Ascending aorta (tissue), 2 donors: ENCODE results near the gene KLK8. TPM values are rescaled to one million over a fixed set of nuclear protein-coding genes. Genes with fewer than 3 reads are reported as not detected.

Experiments
- DNase-seq, 2 donors: peaks; one replicate each; pipeline ENCODE4 v3.0.0-alpha.2; 2019; ENCODE audit warnings: low spot score in 2 of 2
- H3K27ac ChIP-seq, 2 donors: fragments of 200-600 bp; sonication (generic); one replicate each; pipeline ENCODE4 v1.5.1; 2016 to 2017; ENCODE audit warnings: mild to moderate bottlenecking in 1 of 2
- H3K27me3 ChIP-seq: fragments of 200-600 bp; sonication (generic); one replicate; pipeline ENCODE4 v1.5.1; 2017
- H3K36me3 ChIP-seq, 2 donors: fragments of 200-600 bp; sonication (generic); one replicate each; pipeline ENCODE4 v1.5.1; 2016
- H3K4me1 ChIP-seq, 2 donors: fragments of 200-600 bp; sonication (generic); one replicate each; pipeline ENCODE4 v1.5.1; 2016 to 2017; ENCODE audit warnings: mild to moderate bottlenecking in 1 of 2
- H3K4me3 ChIP-seq, 2 donors: fragments of 200-600 bp; sonication (generic); one replicate each; pipeline ENCODE4 v1.5.1; 2016 to 2017; ENCODE audit warnings: mild to moderate bottlenecking in 1 of 2
- H3K9me3 ChIP-seq, 2 donors: fragments of 200-600 bp; sonication (generic); one replicate each; pipeline ENCODE4 v1.5.1; 2016
- intact Hi-C: fragments of 100-400 bp; cut with DNase I; formaldehyde crosslinking; loops from one replicate; pipeline ENCODE4 v1.15.1; 2023
- total RNA-seq: library from RNA; depleted of rRNA; stranded (reverse); fragments of >200 nt; gene quantifications from one replicate; pipeline ENCODE4 v1.1.0, GENCODE V29; 2016
- TF ChIP-seq, protein P1 (sequence below), 3 experiments: fragments of 200-600 bp in 2 of 3; fragments of 450-650 bp in 1 of 3; sonication (generic) in 2 of 3; IDR thresholded peaks; one replicate each; pipeline ENCODE4 v1.5.1; 2016 to 2019; ENCODE audit warnings: antibody characterized with exemption in 3 of 3, mild to moderate bottlenecking in 1 of 3, moderate library complexity in 1 of 3

The KLK8 gene
- total RNA-seq, 1 donor from 2014 or later = not detected

DNA sequence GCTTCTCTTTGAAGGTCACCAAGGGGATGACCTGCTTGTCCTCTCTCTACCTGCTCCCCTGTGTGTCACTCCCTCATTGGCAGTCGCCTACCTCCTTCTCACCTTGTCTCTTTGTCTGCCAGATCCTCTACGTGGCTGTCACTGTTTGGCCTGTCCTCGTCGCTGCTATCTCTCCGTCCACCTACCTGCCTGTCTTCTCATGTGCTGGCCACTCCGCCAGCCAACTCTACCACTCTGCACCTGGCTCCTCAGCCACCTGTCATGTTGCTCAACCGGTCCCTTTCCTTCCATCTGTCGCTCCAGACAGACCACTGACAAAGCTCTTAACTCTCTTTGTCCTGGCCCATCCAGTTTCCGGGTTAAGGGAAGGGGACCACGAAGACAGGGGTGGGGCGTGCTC is 33.3 kb upstream of the KLK8 start, which contains the start of gene KLK12:
Gene KLK12 (minus strand): TSS at position 299 of the 400 bp plus-strand sequence. CDS start 381 bp downstream, outside the sequence.
- Histone ChIP-seq H3K27ac (no peak within 1 kb of the TSS), H3K27me3 (no peaks in the 10 kb centered on the region), H3K9me3 (no peaks in the 10 kb centered on the region), H3K36me3 (no peaks in the 10 kb centered on the region), H3K4me1 (no peaks in the 10 kb centered on the region), H3K4me3 (no peak within 1 kb of the TSS)
- intact Hi-C loops = no loop called here
- no peak for DNase-seq
- TF ChIP-seq, protein P1, sequence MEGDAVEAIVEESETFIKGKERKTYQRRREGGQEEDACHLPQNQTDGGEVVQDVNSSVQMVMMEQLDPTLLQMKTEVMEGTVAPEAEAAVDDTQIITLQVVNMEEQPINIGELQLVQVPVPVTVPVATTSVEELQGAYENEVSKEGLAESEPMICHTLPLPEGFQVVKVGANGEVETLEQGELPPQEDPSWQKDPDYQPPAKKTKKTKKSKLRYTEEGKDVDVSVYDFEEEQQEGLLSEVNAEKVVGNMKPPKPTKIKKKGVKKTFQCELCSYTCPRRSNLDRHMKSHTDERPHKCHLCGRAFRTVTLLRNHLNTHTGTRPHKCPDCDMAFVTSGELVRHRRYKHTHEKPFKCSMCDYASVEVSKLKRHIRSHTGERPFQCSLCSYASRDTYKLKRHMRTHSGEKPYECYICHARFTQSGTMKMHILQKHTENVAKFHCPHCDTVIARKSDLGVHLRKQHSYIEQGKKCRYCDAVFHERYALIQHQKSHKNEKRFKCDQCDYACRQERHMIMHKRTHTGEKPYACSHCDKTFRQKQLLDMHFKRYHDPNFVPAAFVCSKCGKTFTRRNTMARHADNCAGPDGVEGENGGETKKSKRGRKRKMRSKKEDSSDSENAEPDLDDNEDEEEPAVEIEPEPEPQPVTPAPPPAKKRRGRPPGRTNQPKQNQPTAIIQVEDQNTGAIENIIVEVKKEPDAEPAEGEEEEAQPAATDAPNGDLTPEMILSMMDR (IDR thresholded peaks at IDR 0.05) = no peak

DNA sequence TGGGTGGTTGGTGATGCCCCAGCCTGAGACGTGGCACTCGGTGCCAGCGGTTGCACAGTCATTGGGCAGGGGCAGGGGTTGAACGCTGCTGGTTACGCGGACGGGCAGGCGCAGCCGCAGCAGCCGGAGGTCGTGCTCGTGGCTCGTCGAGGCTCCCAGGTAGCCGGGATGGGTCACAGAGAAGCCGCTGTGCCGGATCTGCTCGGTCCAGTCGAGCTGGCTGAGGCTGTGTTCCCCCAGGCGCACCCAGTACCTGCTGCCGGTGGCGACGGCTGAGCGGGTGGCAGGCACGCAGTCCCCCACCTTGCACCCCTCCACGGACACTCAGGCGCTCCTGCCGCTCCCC is 30.4 kb upstream of the KLK8 start:
- no peak overlapping the region for H3K27ac ChIP-seq
- no peaks in the 10 kb centered on the region for H3K36me3 ChIP-seq
- intact Hi-C loops = no loop called here
- H3K4me1 ChIP-seq = no peaks in the 10 kb centered on the region
- TF ChIP-seq, protein P1 (IDR thresholded peaks at IDR 0.05) = no peak
- no peak overlapping the region for H3K4me3 ChIP-seq
- H3K27me3 ChIP-seq = no peaks in the 10 kb centered on the region
- H3K9me3 ChIP-seq = no peaks in the 10 kb centered on the region
- no peak for DNase-seq

DNA sequence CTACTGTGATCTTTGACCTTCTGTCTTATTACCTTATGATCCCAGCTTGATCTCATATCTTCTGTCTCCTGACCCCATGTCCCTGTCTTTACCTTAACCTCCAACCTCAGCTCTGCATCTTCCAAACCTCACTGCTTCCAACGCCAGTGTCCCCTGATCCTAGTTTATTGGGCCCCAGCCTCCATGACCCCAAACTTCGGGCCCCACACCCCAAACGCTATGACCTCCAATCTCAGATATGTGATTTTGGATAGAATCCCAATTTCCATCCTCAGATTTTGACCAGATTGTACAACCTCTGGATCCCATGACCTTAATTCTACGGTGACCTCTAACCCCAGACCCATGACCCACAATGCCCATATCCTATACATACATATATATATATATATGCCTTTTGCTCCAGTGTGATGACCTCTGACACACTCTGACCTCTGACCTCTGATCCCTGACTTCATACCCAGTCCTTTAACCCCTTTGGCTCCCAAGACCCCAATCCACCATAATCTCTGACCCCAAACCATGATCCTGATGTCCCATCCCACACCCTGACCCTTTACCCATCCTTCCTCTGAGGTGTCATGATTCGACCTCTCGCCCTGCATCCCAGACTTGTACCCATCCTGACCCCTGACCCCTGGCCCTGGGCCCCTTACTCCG is 29.9 kb upstream of the KLK8 start:
- no peaks in the 10 kb centered on the region for H3K27me3 ChIP-seq
- DNase-seq = no peak
- intact Hi-C loops = no loop called here

DNA sequence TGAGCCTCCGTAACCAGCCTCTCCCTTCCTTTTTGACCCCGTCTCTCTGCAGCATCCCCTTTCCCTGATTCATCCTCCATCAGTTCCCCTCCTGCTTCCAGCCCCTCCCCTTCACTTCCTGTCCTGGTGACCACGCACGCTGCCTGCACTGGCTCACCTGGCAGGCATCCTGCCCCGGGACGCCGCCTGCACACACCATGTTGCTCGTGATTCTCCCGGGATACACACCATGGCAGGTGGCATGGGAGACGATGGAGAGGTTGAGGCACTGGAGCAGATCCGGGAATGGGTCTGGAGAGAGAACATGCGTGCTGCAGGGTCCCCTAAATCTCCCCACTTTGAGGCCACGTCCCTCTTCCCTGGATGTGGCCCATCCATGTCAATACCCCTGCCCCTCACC is 29.2 kb upstream of the KLK8 start:
- H3K27me3 ChIP-seq = no peaks in the 10 kb centered on the region

More for the DNA sequence above, 29.9 kb upstream of the KLK8 start:
- TF ChIP-seq, protein P1 (IDR thresholded peaks at IDR 0.05) = no peak
- Histone ChIP-seq H3K4me1 (no peaks in the 10 kb centered on the region), H3K36me3 (no peaks in the 10 kb centered on the region), H3K9me3 (no peaks in the 10 kb centered on the region), H3K4me3 (no peak overlapping the region), H3K27ac (no peak overlapping the region)

DNA sequence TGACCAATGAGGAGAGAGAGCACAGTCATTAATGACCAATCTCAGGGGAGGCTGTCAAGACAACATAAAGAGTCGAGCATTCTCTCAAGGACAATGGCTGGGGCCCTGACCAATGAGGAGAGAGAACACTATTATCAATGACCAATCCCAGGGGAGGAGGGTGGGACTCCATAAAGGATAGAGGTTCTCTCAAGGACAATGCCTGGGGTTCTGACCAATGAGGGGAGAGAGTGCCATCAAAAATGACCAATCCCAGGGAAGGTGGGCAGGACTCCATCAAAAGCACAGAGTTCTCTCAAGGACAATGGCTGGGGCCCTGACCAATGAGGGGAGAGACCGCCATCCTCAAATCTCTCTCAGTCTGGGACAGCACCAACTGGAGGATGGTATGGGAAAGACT is 28.3 kb upstream of the KLK8 start:
- no peak for DNase-seq
- H3K36me3 ChIP-seq = no peaks in the 10 kb centered on the region
- intact Hi-C loops = no loop called here

More for the DNA sequence above, 29.2 kb upstream of the KLK8 start:
- Histone ChIP-seq H3K27ac (no peak overlapping the region), H3K9me3 (no peaks in the 10 kb centered on the region), H3K4me3 (no peak overlapping the region), H3K36me3 (no peaks in the 10 kb centered on the region), H3K4me1 (no peaks in the 10 kb centered on the region)
- TF ChIP-seq, protein P1 (IDR thresholded peaks at IDR 0.05) = no peak
- intact Hi-C loops = no loop called here
- DNase-seq = no peak

More for the DNA sequence above, 28.3 kb upstream of the KLK8 start:
- Histone ChIP-seq H3K4me3 (no peak overlapping the region), H3K4me1 (no peaks in the 10 kb centered on the region), H3K27ac (no peak overlapping the region), H3K27me3 (no peaks in the 10 kb centered on the region), H3K9me3 (no peaks in the 10 kb centered on the region)
- TF ChIP-seq, protein P1 (IDR thresholded peaks at IDR 0.05) = no peak
